ENCODE measurements around the gene NDUFS1. TPM values are rescaled to one million over a fixed set of nuclear protein-coding genes. Genes with fewer than 3 reads are reported as not detected.
A peak's percentile ranks its signal among the peaks of the same experiment; 100 is the strongest.
"Not testable (repeated sequence)": the region's sequence is repeated elsewhere in the genome, so short reads cannot be mapped to it uniquely, and the experiment has no call there.

Gene NDUFS1
- polyA plus RNA-seq, 12 donors: 42.3 to 92.5 (median 75.4) TPM; not detected in 1

DNA sequence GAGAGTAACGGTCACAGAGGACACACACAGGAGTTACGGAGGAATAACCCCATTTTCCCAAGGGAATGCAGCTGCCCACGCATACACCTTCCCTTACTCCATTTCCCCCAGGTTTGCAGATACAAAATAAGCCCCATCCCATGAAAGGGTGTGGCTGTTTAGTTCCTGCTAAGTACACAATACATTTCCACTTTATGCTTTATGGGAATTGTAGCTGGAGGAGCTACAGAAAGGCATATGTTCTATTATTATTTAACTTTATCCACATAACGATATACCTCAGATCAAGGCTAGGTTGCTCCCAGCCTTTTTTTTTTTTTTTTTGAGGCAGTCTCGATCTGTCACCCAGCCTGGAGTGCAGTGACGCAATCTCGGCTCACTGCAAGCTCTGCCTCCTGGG is 50.5 kb downstream of the NDUFS1 start:
- no peak for DNase-seq

DNA sequence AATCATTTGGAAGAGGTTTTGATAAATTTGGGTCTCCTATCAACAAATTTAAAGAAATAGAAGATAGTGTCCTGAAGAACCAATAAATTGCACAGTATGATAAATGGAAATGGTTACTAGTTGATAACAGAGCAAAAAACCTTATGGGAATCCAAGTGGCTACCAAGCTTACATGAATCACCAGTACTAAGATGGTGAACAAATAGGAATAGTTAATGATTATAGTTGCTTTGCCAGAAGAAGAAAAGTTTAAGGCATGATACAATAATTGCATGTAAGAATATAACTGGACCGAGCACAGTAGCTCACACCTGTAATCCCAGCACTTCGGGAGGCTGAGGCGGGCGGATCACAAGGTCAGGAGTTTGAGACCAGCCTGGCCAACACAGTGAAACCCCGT is 53.7 kb downstream of the NDUFS1 start:
- DNase-seq: no peak

DNA sequence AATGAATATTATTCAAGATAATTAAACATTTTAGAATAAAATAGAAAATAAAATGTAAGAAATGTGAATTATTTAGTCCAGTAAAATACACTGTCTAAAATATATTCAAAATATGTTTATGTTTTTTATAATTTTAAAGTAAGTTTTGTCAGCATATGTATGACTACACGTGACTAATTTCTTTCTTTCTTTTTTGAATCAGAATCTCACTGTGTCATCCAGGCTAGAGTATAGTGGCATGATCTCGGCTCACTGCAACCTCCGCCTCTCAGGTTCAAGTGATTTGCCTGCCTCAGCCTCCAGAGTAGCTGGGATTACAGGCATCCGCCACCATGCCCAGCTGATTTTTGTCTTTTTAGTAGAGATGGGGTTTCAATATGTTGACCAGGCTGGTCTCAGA is 54.2 kb downstream of the NDUFS1 start:
- DNase-seq: no peak

DNA sequence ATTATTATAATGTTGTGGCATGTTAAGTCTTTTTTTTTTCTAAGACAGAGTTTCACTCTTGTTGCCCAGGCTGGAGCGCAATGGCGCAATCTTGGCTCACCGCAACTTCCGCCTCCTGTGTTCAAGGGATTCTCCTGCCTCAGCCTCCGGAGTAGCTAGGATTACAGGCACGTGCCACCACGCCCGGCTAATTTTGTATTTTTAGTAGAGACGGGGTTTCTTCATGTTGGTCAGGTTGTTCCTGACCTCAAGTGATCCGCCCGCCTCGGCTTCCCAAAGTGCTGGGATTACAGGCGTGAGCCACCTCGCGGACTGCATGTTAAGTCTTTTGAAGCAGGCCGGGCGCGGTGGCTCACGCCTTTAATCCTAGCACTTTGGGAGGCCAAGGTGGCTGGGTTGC is 60.4 kb downstream of the NDUFS1 start:
- not testable (repeated sequence) for DNase-seq

DNA sequence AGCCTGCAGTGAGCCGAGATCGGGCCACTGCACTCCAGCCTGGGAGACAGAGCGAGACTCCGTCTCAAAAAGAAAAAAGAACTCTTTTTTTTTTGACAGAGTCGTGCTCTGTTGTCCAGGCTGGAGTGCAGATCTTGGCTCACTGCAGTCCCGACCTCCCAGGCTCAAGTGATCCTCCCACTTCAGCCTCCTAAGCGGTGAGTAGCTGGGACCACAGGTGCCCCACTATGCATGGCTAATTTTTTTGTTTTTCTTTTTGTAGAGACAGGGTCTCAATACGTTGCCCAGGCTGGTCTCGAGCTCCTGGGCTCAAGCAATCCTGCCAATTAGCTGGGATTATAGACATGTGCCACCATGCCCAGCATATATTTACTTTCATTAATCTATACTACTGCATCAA is 60.8 kb downstream of the NDUFS1 start:
- DNase-seq: no peak

DNA sequence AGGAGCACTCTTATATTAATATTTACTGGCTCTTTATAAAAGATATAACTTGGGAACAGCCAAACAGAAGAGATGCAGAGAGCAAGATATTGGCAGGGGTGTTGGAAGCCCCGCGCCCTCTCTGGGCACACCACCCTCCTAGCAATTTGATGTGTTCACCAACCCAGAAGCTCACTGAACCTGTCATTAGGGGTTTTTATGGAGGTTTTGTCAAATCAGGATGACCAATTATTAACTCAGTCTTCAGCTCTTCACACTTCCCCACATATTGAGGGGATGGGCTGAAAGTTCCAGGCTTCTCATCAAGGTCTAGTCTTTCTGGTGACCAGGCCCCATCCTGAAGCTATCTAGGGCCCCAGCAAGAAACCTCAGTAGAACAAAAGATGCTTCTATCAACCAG is 62.4 kb downstream of the NDUFS1 start:
- DNase-seq: no peak

DNA sequence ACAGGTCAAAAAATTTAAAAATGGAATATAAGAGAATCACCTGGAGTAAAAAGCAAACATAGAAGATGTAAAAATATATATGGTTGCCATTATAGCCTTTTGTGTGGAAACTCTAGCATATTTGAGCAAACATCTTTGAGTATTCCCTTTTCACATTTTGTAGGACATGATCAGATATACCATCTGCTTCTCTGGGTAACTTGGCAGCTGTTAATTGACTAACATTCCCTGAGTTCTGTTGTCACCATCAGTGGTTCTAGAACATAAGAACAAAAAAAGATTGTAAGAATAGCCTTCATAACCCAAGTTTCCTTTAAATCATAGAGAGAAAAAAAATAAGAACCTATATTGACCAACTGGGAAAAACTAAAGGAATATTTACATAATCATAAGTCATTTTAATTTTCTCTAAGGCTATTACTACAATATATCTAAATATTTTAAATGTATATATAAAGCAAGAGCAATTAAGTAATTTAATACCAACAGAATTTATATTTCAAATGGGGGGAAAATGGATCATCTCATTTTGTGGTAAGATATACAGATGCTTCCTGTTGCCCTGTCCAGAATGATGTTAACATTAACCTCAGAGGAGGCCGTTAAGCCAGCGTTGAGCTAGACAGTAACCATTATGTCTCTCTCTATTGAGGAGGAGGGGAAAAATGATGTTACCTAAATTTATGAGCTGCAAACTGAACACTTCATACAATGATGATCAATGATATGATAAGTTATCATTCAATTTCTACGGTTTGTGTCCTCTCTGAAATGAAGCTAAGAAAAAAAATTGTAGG is 63.5 kb downstream of the NDUFS1 start:
- DNase-seq: no peak

DNA sequence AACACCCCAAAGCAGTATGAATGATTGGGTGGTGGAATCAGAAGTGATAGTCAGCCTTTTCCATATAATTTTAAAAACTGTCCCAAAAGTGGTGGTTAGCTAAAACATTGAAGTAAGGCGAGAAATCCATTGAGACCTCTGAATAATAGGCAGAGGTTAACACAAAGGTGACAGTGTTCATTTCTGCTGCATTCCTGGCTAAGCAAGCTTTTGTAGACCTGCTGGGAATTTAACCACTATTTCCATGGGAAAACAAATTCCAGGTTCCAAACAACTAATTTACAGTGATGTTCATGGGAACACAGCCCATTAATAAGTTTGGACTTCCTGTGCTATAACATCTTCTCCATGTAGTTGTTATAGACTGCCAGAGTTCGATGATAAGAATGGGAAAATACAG is 66.9 kb downstream of the NDUFS1 start:
- no peak for DNase-seq

DNA sequence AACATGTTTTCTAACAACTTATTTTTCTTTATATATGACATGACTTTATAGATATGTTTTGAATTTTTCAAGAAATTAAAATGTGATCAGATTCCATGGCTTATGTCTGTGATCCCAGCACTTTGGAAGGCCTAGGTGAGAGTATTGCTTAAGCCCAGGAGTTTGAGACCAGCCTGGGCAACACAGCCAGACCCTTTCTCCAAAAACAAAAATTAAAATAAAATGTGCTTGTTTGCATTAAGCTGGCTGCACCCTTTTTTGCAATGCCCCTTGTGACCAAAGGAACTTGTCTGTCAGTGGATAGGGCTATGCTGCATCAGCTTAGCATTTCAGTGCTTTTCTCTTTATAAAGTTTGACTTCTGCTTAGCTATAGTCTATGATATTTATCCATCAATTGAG is 71.0 kb downstream of the NDUFS1 start:
- DNase-seq: no peak

DNA sequence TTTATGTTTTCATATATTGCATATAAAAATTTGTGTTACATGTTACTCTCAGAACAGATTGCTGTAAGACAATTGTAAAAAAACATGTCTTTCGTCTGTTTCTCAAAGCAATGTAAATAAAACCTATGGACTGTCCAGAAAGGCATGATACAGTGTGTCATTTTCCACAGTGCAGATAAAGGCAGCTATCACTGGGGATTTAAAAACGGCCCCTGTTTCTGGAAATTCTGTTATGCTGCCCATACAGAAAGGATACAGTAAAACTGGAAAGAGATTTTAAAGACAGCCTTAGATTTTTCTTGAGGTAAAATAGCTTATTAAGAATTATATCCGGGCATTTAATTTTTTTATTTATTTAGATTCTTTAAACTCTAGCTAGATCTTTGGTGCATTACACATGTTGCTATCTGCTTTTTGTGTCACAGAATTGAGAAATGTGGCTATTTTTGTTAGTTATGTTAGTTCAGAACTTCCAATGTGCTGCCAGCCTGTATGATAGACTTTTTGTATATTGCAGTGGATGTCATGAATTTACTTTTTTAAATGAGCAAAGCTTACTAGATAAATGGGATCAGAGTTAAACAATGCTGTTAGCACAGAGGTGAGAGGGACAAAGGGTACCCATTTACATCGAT is 72.4 kb downstream of the NDUFS1 start:
- no peak for DNase-seq

DNA sequence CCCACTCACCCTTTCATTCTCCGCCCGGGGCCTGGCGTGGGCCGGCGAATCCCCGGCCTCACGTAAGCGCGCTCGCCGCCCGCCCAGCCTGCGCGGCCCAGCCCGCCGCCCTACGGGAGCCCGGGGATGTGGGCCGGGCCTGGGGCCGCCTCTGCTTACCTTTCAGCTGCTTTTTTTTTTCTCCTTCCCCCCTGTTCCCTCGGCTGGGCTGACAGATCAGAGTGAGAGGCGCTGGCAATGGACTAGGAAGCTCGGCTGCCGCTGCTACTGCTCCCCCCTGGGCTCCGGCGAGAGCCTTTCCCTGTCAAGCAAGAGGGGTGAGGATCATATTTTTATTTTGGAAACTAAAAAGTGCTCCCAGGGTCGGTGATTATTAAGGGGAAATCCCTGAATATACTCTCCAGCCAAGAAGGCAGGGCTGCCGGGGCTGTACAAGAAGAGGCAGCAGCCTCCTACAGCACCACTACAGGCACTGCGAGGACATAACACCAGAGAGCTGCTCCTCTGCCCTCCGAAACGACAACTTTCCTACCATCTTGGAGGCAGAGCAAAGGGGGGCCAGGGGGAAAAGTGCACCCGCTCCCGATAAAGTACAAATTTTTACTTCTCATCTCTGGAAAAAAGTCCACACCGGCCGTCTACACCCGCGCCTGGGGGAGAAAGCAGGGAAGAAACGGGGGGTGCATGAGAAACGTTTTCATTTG is 73.3 kb downstream of the NDUFS1 start, which contains the start of gene INO80D:
Gene INO80D (minus strand): TSS at position 433 of the 704 bp plus-strand sequence. CDS start 23,158 bp downstream, outside the sequence.
- peak; percentile 88 for DNase-seq

DNA sequence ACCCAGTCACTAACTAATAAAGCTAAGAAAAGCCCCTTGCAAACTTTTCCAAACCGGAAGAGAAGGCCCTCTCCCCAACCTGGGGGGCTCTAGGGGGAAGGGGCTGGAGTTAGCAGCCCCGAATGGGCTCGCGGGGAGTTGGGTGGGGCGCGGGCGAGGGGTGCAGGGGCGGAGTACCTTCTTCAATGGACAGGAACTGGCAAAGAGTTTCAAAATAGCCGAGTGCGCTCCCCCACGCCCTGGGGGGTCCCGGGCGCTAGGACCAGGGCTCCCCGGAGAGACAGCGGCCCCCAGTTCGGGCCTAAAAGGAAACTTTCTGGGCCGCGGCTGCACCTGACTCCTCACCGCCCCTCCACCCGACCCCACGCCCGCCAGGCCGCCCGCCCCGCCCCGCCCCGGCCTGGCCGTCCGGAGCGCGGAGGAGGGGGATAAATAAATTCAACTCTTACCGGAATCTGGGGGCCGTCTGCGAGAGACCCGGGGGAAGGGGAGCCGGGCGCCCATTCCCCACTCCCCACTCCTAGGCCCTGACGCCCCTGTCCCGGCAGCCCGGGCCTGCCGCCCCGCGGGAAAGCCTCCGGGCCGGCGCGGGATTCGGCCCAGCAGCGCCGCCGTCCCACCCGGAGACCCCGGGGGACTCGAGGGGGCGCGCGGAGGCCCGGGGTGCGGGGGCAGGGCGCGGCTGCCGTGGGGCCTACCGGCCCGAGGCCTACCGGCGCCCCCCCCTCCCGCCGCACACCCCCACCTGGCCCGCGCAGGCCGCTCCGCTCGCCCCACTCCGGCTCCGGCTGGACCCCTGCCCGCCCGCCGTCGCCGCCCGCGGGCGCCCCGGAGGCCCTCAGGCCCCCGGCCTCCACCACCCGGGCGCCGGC is 74.1 kb downstream of the NDUFS1 start:
- peak; percentile 40 for DNase-seq

DNA sequence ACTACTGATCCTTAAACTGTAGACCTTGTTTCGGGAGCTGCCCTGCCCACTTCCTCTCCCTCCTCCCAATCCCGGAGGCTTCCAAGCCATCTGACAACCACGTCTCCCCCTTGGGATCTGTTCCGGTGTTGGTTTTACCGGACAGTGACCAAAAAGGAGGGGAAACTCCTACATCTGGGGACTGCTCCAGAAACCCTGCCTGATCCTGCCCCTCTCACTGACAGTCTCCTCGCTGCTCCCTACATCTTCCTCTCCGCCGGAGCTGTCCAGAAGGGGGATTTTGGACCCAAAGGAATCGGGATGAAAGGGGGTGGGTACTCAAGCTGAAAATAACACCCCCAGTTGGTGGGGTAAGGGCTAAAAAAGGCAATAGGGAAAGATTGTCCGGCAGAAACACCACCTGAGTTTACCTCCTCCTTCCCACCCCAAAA is 74.8 kb downstream of the NDUFS1 start:
- DNase-seq: peak; percentile 67

DNA sequence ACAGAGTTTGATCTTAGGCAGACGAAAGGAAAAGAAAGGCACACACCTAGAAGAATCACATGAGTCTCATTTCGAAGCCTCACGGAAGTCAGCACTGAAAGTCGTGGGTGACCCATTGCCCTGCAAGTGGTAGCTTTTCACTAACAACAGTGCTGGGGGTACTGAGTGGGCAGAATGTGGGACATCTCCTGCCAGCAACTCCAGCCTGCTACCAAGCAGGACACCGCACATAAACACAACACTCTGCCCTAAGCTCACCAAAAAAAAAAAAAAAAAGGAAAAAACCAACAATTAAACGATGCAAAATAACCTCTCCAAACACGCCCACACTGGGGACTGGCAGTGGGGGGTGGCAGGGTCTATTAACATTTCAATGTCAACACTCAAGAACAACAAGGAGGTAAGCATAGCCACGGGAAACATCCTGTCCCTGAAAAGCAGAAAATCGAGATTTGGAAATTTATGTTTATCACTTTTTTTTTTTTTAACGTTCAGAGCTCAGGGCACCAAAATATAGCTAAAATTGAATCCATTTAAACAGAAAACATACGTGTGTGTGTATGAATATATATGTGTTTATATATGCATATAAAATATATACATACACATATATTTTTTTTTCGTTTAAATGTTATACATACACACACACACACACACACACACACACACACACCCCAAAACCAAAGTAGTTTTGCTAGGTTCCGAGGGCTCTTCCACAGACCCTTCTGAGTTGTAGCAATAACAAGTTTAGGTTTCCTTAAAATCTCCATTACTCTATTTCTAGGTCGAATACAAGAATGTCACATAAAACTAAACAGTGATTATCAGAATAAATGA is 75.4 kb downstream of the NDUFS1 start:
- no peak for DNase-seq

DNA sequence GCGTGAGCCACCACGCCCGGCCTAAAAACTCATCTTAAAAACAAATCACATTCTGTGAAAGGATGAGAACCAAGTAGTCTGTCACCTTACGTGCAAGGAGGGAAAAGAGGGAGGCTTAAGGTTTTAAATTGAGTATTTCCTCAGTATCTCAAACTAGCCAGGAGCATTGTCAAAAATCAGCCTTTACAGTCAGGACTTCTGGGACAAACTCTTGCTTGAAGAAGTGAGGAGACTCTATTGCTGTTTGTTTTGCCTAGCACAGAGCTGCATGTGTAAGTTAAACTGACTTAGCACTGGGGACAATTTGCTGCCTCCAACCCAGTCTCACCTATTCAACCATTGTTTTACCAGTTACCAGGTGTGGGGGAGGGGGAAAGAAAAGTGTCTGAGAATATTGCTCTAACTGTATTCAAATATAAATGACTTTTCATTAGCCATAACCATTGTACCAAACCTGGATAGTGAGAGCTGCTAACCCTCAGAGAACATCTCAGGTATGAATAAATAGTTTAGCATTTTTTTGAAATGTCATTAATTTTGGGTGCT is 76.9 kb downstream of the NDUFS1 start:
- no peak for DNase-seq

DNA sequence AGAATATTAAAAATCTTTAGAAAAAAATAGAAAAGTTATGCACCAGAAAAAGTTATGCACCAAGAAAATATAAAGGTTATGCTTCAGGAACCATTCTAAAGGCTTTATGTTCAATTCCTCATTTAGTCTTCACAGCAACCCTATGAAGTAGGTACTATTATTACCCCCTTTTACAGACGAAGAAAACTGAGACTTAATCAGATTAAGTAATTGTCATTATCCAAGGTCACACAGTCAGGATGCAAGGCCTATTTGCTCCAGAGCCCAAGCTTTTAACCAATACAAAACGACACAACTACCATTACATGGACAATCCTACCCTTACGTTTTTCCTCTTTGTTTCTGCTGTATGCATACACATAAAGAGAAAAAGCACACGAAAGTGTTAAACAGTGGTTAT is 78.3 kb downstream of the NDUFS1 start:
- DNase-seq: no peak

DNA sequence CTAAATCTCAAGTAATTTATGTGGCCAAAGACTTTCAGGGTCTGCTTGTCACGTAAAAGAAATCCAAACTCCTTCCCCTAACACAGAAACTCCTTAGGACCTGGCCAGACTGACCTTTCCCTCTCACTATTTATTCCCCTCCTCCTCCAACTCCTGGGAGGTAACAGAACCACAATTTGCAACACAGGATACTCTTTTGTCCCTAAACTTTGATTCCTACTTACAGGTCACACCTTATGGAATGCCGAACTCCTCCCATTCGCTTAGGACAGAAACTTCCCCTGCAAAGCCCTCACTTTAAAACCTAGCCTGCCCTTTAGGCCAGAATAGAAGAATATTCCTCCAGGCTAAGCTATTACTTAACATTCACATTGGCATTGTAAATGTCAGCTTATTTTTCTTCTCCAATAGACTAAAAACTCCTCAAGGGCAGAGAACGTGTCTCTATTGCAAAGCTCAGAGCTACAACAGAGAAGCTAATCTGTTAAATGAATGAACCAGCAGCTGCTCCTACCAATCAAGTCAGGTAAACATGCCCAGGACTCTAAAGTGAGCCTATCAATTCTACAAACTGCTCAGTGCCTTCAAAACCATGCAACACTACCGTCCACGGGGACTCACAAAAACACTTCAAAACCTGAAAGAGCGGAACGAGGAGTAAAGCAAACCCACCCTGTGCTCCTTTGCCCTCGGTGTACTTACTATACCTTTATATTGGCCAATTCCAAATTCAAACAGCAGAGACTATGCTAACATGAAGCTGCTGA is 79.4 kb downstream of the NDUFS1 start:
- DNase-seq: no peak

DNA sequence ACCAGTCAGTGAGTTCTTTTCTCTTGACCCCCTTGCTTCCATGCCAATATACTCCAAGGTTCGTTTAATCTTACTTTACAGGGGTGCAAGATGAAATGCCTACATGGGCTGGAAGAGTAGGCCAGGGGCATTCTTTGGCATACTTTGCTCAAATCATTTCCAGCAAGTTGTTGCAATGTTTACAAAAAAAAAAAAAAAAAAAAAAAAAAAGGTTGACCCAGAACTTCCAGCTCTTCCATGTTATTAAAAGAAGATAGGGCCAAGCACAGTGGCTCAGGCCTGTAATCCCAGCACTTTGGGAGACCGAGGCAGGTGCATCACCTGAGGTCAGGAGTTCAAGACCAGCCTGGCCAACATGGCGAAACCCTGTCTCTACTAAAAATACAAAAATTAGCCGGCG is 81.4 kb downstream of the NDUFS1 start:
- not testable (repeated sequence) for DNase-seq

DNA sequence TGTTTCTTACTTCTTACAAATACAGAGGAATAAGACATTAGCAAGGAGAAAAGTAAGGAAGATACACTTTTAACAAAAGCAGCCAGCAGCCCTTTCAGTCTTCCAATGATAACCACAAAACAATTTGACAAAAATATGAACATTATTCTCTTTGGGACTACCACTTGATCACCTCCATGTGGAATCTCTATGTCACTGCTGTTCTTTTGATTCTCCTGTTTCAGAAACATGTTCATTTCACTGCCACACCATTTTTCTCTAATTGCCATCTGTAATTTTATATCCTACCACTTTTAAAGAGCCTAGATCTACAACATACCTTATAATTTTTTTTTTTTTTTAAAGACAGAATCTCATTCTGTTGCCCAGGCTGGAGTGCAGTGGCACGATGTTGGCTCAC is 84.1 kb downstream of the NDUFS1 start:
- DNase-seq: no peak

DNA sequence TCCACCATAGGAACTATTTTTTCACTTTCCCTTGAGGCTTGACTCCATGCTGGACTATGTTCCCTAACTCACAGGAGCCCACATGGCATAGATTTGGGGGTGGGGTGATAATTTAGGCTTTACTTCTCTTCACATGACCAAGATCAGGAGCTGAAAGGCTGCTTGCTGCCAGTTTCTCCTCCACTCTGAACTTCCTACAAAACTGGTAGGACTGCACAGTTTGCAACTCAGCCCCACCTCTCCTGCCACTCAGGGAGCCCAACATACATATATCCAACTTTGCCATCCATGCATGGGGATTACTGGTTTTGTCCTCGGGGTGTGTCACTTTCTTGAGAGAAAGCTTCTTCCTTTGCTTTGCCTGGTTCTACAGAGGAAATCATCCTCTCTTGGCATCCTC is 87.4 kb downstream of the NDUFS1 start:
- DNase-seq: no peak
